Body of pancreas (tissue), 4 donors: Measurements from ENCODE around the gene TSPEAR. TPM values are rescaled to one million over a fixed set of nuclear protein-coding genes. Genes with fewer than 3 reads are reported as not detected.
"Not testable (repeated sequence)": the region's sequence is repeated elsewhere in the genome, so short reads cannot be mapped to it uniquely, and the experiment has no call there.

ENCODE experiments used
- ATAC-seq: fragments of 150-250 bp; one replicate; pipeline ENCODE4 v1.9.1; 2016
- DNase-seq, 4 donors: peaks; one replicate each; pipeline ENCODE4 v3.0.0-alpha.2; 2019
- H3K27ac ChIP-seq, 4 donors: fragments of 200-600 bp; sonication (generic); 1 replicate in 3 of 4; 2 replicates in 1 of 4; pipeline versions ENCODE4 v1.5.1 to v1.6.1; 2016 to 2019; ENCODE audit warnings: mild to moderate bottlenecking in 1 of 4, mixed read lengths in 1 of 4, moderate library complexity in 1 of 4
- H3K27me3 ChIP-seq, 2 donors: fragments of 200-600 bp; sonication (generic); one replicate each; pipeline ENCODE4 v1.6.0; 2016; ENCODE audit warnings: mild to moderate bottlenecking in 1 of 2
- H3K36me3 ChIP-seq, 2 donors: fragments of 200-600 bp; sonication (generic); replicated peaks in 1 of 2; 2 replicates each; pipeline ENCODE4 v1.5.1; 2016; ENCODE audit warnings: low read depth in 2 of 2; ENCODE audit not compliant: insufficient read depth in 1 of 2
- H3K4me1 ChIP-seq: fragments of 200-600 bp; sonication (generic); one replicate; pipeline ENCODE4 v1.6.0; 2016
- H3K4me3 ChIP-seq, 2 donors: fragments of 200-600 bp; sonication (generic); 1 replicate in 1 of 2; 2 replicates in 1 of 2; pipeline ENCODE4 v1.5.1; 2016 to 2019
- H3K9me3 ChIP-seq, 3 donors: fragments of 200-600 bp; sonication (generic); 1 replicate in 2 of 3; 2 replicates in 1 of 3; pipeline ENCODE4 v1.5.1; 2016
- POLR2A ChIP-seq, 3 donors: fragments of 450-650 bp; IDR thresholded peaks; one replicate each; pipeline ENCODE4 v1.6.1; 2016; ENCODE audit warnings: antibody characterized with exemption in 3 of 3, mild to moderate bottlenecking in 2 of 3
- WGBS, 2 donors: methylation state at CpG; one replicate each; pipeline ENCODE4 v1.1.5; 2017; 5-methylcytosine and 5-hydroxymethylcytosine counted together
- intact Hi-C: fragments of 100-400 bp; cut with DNase I; formaldehyde crosslinking; loops from one replicate; pipeline ENCODE4 v1.15.1; 2023
- total RNA-seq, 2 donors: library from RNA; depleted of rRNA; stranded (reverse); fragments of >200 nt; gene quantifications; one replicate each; pipeline ENCODE4 v1.1.0, GENCODE V29; 2016
- TF ChIP-seq, protein P1 (sequence below), 7 experiments: fragments of 450-650 bp in 4 of 7; fragments of 200-600 bp in 3 of 7; sonication (generic) in 3 of 7; IDR thresholded peaks; one replicate each; pipeline ENCODE4 v1.5.1; 2016 to 2019; ENCODE audit warnings: antibody characterized with exemption in 7 of 7

Gene TSPEAR
- total RNA-seq, 2 donors from 2014 or later, result 0.52 TPM; not detected in 1

DNA sequence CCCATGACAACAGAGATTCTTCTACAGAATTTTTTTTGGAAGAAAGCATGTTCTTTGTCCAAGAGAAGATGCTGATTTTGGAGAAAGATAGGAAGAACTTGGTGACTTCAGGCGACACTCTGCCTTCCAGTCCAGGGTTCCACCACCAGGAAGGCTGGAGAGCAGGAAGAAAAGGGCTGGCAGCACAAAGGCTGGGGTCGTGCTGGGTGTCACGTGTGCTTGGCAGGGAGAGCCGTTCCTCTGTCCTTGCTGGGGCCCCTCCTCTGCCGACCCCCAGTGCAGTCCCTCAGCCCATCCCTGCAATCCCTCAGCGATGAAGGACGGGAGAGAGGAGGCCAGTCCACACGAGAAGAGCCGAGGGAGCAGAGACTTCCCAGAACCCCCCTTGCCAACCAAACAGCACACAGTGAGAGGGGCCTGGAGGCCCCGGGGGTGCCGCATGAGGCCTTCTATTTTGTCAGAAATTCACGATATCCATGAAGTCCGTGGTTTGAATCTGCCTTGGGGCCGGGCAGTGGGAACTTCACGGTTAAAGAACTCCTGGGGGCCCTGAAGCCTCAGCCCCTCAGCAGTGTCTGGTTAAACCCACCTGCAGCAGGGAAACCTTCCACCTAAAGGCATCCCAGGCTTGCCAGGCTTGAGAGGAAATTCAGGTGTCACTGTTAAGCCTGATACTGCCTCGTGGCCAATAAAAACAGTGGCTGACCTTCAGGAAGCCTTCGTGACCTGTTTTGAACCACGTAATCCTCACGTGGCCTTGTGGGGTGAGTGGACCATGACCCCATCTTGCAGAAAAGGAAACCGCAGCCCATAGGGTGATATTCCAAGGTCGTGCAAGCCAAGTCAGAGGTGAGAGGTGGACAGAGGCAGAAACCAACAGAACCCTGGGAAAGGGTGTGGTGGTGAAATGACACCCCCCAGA lies 11.0 kb downstream of the TSPEAR start:
- Histone ChIP-seq H3K4me3 (no peak overlapping the region), H3K27ac (no peak overlapping the region), H3K27me3 (peaks cover 0 to 5% of the 10 kb centered on the region in 2 donors), H3K4me1 (no peaks in the 10 kb centered on the region), H3K36me3 (no peaks in the 10 kb centered on the region), H3K9me3 (no peaks in the 10 kb centered on the region)
- TF ChIP-seq, protein P1, sequence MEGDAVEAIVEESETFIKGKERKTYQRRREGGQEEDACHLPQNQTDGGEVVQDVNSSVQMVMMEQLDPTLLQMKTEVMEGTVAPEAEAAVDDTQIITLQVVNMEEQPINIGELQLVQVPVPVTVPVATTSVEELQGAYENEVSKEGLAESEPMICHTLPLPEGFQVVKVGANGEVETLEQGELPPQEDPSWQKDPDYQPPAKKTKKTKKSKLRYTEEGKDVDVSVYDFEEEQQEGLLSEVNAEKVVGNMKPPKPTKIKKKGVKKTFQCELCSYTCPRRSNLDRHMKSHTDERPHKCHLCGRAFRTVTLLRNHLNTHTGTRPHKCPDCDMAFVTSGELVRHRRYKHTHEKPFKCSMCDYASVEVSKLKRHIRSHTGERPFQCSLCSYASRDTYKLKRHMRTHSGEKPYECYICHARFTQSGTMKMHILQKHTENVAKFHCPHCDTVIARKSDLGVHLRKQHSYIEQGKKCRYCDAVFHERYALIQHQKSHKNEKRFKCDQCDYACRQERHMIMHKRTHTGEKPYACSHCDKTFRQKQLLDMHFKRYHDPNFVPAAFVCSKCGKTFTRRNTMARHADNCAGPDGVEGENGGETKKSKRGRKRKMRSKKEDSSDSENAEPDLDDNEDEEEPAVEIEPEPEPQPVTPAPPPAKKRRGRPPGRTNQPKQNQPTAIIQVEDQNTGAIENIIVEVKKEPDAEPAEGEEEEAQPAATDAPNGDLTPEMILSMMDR (IDR thresholded peaks at IDR 0.05), result no peak
- TF ChIP-seq POLR2A (IDR thresholded peaks at IDR 0.05), result no peak
- intact Hi-C loops, result no loop called here
- WGBS, 2 donors, result 45 to 46% methylated on average over 16 to 21 of the region's 21 CpGs
- DNase-seq (no peak), ATAC-seq (no peak)

DNA sequence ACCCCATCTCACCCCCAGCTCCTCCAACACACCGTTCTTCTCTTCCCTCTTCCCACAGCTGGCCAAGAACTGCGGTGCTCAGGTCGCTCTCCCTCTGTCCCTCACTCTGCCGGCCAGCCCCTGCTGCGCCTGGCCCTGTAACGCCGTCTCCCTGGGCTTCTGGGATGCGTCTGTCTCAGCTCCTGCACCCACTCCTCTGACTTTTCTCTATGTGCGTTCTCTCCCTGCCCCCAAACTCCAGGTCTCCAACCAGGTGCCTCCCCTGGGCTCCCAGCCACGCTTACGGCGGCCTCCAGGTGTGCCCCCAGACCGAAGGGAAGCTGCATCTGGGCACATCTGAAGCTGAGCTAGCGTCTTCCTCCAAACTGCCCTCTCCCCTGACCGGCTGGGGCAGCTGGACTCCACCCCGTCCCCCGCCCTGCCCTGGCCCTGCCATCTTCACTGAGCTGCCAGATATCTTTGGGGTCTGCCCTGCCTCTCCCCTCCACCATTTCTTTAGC lies 11.8 kb downstream of the TSPEAR start:
- Histone ChIP-seq H3K27me3 (peaks cover 0 to 5% of the 10 kb centered on the region in 2 donors), H3K4me1 (no peaks in the 10 kb centered on the region), H3K36me3 (no peaks in the 10 kb centered on the region), H3K27ac (no peak overlapping the region), H3K4me3 (no peak overlapping the region), H3K9me3 (no peaks in the 10 kb centered on the region)
- intact Hi-C loops, result no loop called here
- DNase-seq (no peak), ATAC-seq (no peak)
- 40 to 58% methylated on average over 17 of the region's 17 CpGs for WGBS, 2 donors
- no peak for TF ChIP-seq POLR2A (IDR thresholded peaks at IDR 0.05)
- TF ChIP-seq, protein P1 (IDR thresholded peaks at IDR 0.05), result no peak

DNA sequence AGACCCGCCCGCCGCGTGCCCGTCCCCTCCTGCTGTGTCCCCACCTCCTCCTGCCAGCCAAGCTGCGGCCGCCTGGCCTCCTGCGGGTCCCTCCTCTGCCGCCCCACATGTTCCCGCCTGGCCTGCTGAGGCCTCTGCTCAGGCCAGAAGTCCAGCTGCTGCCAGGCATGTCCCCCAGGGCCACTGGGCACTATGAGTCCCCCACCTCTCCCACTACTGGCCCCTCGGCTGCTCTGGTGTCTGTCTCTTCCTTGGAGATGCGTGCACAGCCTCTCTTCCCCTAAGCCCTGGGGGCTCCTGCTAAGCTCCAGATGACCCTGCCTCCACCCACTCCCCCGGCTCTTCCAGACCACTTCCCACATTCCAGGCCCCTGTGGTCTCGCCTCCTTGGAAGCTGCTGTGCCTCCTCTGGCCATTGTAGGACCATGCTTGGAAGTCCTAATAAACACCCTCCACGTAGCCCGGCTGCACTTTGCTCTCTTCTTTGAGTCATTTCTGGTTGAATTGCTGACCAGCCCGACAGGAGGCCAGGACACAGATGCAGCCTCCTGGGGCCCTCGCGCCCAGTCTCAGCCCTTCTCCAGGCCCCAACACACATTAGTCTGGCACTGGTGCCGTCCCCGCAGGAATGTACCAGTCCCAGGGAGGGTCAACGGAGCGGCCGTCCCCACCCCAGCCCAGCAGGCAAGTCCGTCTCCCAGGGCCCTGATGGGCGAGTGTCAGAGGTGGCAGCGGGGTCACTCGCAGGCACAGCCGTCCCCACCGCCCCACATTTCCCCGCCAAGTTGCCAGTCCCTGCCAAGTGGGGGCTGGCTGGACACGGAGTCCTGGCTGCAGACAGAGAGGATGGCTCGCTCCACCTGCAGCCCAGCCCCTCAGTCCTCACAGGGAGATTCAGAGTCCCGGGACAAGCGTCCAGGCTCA lies 13.3 kb downstream of the TSPEAR start:
- DNase-seq, result no peak
- H3K36me3 ChIP-seq, result no peaks in the 10 kb centered on the region
- H3K4me3 ChIP-seq, result no peak overlapping the region
- H3K27ac ChIP-seq, result no peak overlapping the region
- H3K27me3 ChIP-seq, result peaks cover 0 to 5% of the 10 kb centered on the region in 2 donors
- H3K4me1 ChIP-seq, result no peaks in the 10 kb centered on the region
- intact Hi-C loops, result no loop called here
- no peak for ATAC-seq
- no peaks in the 10 kb centered on the region for H3K9me3 ChIP-seq
- TF ChIP-seq, protein P1 (IDR thresholded peaks at IDR 0.05), result no peak
- no peak for TF ChIP-seq POLR2A (IDR thresholded peaks at IDR 0.05)
- 28 to 29% methylated on average over 32 to 35 of the region's 35 CpGs for WGBS, 2 donors

DNA sequence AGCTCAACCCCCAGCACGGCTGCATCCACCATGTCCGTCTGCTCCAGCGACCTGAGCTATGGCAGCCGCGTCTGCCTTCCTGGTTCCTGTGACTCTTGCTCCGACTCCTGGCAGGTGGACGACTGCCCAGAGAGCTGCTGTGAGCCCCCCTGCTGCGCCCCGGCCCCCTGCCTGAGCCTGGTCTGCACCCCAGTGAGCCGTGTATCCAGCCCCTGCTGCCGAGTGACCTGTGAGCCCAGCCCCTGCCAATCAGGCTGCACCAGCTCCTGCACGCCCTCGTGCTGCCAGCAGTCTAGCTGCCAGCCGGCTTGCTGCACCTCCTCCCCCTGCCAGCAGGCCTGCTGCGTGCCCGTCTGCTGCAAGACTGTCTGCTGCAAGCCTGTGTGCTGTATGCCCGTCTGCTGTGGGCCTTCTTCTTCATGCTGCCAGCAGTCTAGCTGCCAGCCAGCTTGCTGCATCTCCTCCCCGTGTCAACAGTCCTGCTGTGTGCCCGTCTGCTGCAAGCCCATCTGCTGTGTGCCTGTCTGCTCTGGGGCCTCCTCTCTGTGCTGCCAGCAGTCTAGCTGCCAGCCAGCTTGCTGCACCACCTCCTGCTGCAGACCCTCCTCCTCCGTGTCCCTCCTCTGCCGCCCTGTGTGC lies 14.1 kb downstream of the TSPEAR start, which contains the start of gene KRTAP10-12:
Gene KRTAP10-12, plus strand, starts transcription at position 1 of the 639 bp plus-strand sequence. Its CDS starts 30 bp downstream, at position 31.
- H3K4me1 ChIP-seq, H3K9me3 ChIP-seq, H3K36me3 ChIP-seq, intact Hi-C loops, H3K27me3 ChIP-seq, H3K27ac ChIP-seq, H3K4me3 ChIP-seq, DNase-seq, ATAC-seq: not testable (repeated sequence)
- WGBS, 2 donors, result 15 to 33% methylated on average over 9 to 19 of the region's 21 CpGs
